HT1080 (cell line): Measurements from ENCODE around the gene BRD7. TPM values are rescaled to one million over a fixed set of nuclear protein-coding genes. Genes with fewer than 3 reads are reported as not detected.

Source experiments
- DNase-seq: peaks from one replicate; pipeline ENCODE4 v3.0.0-alpha.2; 2015; ENCODE audit warnings: low read depth
- total RNA-seq: library from RNA; depleted of rRNA; stranded (reverse); fragments of >200 nt; shearing (Covaris generic); gene quantifications from 2 replicates; pipeline ENCODE4 v1.2.3, GENCODE V29; 2014

BRD7 gene
- total RNA-seq, 1 experiment from 2014 or later = 78.6 TPM

DNA sequence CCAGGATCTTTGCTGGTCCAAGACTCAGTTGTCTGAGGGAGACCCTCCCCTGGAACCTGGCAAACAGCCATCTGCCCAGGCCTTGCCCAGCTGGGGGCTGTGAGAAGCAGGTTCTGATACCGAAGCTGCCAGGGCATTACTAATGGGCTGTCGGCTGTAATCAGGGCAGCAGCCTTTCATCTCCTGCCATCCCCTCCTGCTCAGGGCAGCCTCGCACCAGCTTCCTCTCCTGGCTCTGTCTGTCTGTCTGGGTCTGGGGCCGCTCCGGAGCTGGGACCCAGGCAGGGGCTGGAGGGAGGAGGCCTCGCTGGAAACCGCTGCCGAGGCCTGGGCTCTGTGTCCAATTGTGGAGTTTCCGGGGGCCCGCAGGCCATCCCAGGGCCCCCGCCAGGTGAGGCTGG, 21.6 kb upstream of the BRD7 start:
- no peak for DNase-seq

DNA sequence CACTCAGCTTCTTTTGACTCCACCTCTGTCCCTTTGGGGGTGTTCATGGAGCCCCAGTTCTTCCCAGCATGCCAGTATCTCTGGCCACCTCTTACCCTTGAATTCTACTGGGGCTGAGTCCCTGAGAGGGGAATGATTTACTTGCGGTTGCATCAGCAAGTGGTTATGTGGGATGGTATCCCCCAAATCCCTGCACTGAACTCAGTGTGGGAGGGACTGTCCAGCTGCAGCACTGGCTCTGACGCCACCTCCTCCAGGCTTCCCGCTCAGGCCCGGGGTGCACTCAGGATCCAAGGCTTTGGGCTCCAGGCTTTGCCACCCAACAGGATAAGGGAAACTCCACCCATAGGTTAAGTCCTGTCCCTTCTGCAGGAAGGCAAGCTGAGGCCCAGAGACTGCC, 21.1 kb upstream of the BRD7 start:
- DNase-seq = no peak

DNA sequence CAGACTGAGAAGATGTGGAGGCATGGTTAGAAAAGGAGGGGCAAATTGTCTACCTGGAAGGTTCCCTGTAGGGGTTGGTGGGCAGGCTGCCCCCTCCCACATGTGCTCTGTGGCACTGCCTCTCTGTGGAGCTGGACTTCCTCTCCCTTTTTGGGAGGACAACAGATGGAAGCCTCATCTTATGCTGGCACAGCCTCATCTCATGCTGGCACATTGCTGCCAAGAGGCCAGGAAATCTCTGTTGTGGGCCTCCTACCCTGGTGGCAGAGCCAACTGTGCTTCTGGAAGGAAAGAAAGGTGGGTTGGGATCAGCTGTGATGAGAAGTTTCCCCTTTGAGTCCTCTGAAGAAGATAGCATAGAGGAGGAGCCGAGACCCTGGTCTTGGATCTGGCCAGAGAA, 19.7 kb upstream of the BRD7 start:
- no peak for DNase-seq

DNA sequence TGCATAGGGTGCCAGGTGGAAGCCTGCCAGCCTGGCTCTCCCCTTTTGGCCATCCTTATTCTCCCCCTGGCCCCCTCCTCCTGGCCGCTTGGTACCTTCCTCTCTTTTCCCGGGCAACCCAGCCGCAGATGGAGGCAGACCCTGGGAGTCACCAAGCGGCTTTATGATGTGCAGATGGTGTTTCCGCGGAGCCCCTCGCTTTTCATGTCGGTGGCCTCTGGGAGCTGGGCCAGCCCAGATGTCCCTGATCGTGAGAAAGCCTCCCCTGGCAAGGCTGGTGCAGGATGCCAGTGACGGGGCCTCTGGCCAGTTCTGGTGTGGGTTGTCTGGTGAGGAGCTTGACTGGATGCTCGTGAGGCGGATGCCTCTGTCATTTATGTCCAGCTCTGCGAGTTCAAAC, 18.0 kb upstream of the BRD7 start:
- no peak for DNase-seq

DNA sequence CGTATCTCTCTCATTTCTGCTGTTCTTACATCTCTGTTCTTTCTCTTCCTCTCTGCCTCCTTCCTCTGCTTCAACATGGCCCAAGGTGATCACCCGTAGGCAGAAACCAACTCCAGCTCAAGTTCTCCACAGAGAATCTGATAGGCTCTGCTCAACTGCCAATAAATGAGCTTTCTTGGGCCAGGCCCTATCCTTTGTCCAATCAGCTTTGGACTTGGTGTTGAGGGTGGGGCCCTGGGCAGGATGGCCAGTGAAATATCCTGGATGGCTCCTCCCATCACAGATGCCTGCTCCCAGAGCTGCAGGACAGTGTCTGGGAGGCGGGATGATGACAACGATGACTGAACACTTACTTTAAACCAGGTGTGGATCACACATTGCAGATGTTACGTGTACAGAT, 17.4 kb upstream of the BRD7 start:
- DNase-seq = peak; percentile 38

DNA sequence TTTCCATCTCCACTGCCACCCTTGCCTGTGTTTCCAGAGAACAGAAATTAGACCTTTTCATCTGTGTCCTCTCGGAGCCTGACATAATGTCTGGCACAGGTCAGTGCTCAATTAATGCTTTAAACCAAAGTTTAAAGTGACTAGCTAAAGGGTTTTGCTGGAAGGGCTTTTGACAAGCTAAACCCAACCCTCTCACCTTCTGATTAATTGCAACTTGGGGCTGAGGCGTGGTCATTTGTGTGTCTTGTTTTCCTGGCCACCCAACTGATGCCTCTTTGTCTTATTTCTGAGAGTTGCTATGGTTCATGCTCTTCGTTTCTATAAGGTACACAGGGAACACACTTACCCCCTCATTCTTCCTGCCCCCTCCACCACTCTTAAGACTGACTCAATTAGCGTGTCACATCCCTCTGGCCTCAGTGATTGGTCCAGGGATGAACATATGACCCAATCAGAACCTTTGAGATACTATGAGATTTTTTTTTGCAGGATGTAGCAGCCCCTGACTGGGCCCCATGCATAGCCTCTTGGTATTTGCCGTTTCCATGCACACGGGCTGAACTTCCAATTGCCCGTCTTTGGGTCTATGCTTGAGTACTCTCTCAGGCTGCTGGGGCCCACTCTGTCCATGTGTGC, 15.8 kb upstream of the BRD7 start:
- DNase-seq = no peak

DNA sequence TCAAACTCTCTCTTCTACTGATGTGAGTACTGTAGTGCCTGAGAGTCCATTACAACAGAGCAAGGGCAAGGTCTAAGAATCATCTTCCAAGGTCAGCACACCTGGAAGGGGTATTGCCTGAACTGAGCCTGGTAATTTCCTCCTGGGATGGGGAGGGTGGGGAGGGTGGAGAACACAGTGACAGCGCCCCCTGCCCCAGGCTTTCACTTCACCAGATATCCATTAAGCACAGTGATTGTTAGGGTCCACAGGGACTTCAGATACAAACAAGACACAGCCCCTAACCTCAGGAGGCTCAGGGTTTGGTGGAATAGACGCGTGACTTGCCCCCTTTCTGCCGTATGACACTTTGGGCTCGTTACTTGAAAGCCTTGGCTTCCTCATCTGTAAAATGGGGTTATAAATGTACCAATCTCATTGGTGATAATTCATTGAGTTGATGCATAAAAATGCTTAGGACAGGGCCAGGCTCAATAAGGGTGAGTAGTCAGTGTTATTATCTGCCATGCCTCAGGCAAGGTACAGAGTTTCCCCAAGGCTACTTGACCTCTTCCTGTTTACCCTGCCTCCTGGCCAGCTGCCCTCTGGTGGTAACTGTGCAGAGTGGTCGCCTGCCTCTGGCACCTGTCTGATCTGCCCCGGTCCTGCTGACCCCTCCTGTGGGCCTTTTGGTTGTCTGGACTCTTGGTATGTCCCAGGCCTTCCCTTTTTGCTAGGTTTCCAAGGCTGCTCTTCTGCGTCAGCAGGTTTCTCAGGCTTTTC, 13.1 kb upstream of the BRD7 start:
- no peak for DNase-seq

DNA sequence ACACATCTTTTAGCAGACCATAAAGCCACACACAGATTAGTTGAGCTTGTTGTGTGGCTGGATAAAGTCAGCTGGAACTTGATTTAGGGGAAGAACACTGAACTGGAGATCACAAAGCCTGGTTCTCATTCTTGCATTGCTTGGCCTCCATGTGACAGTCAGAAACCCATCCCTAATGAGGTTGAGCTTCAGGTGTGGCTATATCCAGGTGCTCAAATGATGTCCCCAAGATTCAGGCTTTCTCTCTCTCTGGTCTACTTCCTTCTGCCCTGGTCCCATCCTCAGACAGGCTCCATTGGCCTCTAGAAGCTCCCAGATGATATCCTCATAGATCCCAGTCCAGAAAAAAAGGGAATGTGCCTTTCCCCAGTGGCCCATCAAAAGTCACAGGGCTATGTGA, 9.6 kb upstream of the BRD7 start:
- DNase-seq = no peak

DNA sequence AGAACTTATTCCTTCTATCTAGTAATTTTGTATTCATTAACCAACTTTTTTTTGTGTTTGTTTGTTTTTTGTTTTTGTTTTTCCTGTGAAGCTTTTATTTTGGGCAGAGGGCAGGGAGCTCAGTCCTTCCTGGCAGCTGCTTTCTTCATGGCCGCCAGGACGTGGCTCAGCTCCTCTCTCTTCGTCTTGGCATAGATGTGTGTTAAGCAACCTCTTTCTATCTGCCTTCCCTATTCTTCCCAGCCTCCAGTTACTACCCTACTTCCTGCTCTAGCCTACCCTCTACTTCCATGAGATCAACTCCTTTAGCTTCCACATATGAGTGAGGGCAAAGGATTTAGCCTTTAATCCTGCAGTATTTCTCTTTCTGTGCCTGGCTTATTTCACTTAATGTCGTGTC, 8.2 kb upstream of the BRD7 start:
- no peak for DNase-seq

DNA sequence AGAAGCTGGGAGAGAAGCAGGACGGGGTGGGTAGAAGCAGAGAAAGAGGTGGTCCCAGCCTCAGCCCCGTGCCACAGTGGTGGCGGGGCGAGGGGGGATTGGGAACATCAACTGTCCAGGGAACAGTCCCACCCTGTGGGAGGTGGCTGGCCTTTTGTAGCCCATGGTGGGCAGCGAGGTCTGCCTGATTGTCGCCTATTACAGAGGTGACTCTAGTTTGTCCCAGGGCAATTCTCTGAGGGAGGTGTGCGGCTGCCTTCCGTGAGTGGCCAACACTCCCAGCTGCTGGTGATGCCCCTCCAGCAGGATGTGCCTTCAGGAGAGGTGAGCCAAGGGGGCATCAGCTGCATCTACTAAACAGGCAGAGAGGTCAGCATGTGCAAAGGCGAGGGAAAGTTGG, 5.0 kb upstream of the BRD7 start:
- DNase-seq = no peak

DNA sequence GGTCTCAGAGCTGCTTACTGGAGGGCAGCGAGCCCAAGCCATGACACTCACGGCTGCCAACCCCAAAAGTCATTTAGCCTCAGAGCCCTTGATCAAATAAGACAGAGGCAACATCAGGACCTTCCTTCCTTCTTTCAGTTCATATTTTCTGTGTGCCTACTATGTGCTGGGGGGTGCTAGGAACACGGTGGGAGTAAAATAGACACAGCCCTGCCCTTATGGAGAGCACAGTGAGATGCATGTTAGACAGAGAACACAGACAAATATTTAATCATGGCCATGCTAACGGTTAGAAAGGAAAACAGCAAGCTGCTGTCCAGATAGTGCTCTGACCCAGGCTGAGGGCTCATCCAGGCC, 4.5 kb upstream of the BRD7 start:
- no peak for DNase-seq

DNA sequence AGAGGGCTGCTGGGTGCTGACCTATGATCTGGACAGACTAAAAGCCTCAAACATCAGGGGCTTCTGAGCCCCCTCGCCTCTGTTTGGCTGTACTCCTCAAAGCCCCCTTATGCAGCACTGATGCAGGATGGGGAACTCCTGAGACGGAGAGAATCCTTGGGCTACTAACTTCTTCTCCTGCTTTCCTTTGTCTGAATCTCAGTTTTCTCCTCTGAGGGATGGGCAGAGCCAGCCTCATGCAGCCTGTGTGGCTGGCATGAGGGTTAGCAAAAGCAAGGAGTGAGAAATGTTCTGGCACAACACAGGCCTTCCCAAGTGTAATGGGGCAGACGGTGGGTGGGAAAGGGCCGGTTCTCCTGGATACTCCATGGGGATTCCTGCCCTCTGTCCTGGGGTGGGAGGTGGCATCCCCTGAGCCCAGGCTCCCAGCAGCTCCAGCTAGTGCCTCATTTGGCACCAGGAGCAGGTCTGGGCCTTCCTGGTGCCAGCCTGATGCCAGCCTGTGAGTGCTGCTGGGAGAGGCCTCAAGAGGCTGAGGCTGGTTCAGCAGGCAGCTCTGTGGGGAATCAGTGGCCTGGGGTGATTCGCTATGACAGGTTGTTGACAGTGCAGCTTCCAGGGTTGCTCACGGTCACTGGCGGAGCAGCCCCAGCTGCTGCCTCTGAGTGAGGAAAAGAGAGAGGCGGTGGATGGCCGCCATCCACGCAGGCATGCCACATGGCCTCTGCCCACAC, 4.0 kb upstream of the BRD7 start:
- peak; percentile 72 for DNase-seq

DNA sequence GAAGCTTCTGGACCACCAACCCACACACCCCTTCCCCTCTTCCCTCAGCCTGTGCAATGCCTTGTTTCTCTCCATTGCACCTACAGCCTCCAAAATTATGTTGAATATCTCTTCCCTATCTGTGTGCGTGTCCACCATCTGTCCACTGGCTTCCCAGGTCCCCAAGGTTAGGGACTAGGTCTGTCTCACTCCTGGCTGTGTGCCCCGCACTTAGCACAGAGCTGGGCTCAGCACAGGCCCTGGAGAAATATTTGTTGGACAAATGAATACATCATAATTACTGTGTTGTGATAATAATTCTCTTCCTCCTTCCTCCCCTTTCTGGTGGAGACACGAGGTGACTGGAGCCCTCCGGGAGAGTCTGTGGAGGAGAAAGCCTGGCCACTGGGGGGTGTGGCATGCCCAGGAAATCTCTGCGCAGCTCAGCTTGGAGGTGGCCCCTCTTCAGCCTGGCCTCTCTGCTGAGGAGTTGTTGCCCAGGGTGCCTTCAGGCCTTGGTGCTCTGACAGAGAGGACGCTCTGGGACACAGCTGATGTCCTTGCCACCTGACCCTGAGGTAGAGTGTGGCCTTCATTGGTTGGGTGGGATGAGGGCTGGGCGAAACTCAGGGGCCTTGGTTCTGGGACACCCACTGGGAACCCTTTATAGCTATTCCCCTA, 3.3 kb upstream of the BRD7 start:
- DNase-seq = no peak

DNA sequence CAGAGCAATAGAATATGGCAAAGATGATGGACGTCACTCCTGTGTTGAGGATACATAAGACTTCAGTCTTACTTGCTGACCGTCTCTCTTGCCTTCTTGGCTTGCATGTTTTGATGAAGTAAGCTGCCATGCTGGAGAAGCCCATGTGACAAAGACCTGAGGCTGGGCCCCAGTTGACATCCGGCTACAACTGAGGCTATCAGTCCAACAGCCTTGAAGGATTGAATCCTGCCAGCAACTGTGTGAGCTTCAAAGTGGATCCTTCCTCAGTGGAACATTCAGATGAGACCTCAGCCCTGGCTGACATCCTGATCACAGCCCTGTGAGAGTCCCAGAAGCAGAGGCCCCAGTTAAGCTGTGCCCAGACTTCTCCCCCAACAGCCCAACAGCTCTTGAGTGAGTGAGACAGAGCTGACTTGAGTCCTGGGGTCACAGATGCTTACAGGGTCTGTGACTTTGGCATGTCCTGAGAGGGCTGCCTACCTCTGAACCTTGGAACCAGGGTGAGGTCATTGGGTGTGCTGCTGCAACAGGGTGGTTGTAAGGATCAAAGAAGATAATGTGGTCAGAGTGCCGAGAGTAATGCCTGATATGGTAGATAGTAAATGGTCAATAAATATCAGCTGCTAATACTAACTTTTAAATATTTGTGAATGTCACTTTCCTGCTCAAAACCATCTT, 2.4 kb upstream of the BRD7 start:
- DNase-seq = no peak

DNA sequence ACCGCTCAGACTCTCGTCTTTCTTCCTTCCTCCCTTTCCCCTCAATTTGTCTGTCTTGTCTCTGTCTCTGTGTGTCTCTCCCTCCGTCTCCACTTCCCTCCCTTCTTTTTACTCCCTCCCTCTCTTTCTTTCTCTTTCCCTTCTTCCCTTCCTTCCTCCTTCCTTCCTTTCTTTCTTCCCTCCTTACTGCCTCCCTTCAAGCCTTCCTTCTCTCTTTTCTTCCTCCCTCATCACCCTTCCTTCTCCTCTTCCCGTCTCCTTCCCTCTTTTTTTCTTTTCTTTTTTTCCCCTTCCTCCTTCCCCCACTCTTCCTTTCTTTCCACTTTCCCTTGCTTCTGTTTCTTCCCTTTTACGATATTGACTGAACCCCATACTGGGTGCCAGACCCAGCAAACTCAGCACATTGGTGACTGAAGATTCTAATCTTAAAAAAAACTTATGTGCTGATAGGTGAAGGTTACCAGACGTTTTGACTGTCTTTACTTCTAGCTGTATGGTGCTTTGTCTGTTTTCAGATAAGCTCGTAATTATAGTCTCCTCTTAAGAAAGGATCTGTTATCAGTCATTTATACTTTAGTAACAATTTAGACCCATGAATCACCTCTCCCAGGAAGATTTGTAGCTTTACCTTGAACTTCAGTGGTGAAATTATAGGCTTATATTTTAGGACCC, 481 bp upstream of the BRD7 start:
- DNase-seq = no peak

DNA sequence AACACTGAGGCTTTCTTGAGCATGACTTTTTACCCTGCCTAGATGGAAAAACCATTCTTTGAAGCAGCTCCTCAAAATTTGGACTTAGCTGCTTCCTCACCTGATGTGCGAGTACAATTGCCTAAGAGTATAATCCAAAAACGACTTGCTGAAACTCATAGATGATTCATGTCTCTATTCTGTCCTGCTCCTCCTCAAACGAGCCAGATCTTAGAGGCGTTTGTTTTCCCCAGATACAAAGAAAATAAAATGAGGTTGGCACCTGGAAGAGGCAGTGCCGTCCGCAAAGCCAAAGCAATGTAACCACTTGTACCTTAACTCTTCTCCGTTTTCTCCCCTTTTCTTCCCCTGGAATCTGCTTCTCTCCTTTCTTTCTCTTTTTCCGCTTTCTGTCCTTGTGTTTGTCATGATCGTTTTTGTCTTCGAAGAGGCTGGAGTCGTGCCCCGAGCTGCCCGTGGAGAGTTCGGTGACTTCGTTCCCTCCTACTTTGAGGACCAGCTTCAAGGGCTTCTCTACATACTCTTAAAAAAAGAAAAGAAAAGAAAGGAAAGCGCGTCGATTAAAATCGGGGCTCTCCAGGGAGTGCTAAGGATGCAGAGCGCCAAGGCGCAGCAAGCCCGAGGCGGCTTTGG, 895 bp downstream of the BRD7 start:
- DNase-seq = no peak

DNA sequence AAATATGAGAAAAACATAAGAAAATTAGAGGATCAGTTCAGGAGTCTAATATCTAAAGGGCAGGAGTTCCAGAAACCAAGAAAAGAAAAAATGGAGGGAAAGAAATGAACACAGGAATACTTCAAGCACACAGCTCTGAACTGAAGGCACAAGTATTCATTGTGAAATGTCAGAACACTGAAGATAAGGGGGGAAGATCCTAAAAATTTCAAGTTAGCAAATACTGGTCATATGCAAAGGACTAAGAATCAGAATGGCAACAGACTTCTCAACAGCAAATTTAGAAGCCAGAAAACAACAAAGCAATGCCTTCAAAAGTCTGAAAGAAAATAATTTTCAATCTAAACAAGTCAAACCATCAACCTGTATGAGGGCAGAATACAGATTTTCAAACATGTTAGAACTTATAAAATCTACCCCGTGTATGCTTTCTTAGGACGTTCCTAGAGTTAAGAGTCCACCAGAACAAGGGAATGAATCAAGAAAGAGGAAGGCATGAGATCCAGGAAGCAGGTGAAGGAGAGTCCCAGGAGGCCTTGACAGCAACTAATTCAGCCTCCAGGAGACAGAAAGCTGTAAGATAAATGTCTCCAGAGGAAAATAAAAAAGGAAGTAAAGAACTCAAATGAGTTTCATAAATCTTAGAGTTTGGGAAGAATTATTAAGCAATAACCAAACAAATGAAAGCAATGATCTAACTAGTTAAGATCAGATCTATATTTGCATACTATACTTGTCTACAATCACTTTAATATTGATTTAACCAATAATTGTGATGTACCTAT, 2.8 kb downstream of the BRD7 start:
- no peak for DNase-seq

DNA sequence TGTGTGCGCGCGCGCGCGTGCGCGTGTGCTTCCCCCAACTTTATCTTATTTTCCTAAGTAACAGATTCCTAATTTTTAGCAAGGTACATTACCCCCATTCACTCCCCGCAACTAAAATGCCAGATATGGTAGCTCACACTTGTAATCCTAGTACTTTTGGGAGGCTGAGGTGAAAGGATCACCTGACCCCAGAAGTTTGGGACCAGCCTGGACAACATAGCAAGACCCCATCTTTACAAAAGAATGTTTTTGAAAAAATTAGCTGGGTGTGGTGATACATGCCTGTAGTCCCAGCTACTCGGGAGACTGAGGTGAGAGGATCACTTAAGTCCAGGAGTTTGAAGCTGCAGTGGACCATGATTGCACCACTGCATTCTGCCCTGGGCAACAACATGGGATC, 5.1 kb downstream of the BRD7 start:
- DNase-seq = no peak

DNA sequence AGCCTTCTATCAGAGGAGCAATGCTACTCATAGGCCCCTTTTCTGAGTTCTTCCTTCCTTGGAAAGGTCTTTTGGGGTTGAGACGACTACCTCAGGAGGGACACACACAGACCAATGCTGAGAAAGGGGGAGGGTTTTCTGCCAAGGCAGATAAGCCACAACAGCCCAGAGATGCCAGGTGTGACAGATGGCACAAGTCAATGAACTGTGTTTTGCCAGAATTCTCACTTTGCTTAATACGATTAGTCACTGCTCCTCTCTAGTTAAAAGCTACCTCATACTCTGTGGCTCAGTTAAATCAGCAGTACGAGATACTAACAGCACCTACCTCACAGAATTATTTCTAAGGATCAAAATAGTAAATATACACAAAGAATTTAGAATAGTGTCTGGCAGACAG, 8.0 kb downstream of the BRD7 start:
- DNase-seq = no peak
